IPS DF 6.9 (cell line): ENCODE measurements around the gene PRRX2.

Experiments used
- DNase-seq: peaks from one replicate; pipeline ENCODE4 v3.0.0-alpha.2; 2013; ENCODE audit warnings: low read depth, low spot score
- H3K27ac ChIP-seq: one replicate; pipeline ENCODE4 v1.5.1; 2013; ENCODE audit warnings: low read length, control low read depth
- H3K27me3 ChIP-seq: 2 replicates; pipeline ENCODE4 v1.6.1; 2013; ENCODE audit warnings: mild to moderate bottlenecking, low read length; ENCODE audit not compliant: control insufficient read depth, insufficient read depth
- H3K36me3 ChIP-seq: 2 replicates; pipeline ENCODE4 v1.6.1; 2013; ENCODE audit warnings: low read length; ENCODE audit not compliant: control insufficient read depth, insufficient read depth
- H3K4me1 ChIP-seq: 2 replicates; pipeline ENCODE4 v1.6.1; 2013; ENCODE audit warnings: low read length; ENCODE audit not compliant: control insufficient read depth, insufficient read depth
- H3K4me3 ChIP-seq: 2 replicates; pipeline ENCODE4 v1.5.1; 2013; ENCODE audit warnings: mild to moderate bottlenecking, low read length
- H3K9me3 ChIP-seq: 2 replicates; pipeline ENCODE4 v1.6.1; 2013; ENCODE audit warnings: low read length, inconsistent platforms; ENCODE audit not compliant: control insufficient read depth, insufficient read depth
- WGBS: extraction: QIAGEN DNeasy Blood & Tissue Kit; methylation state at CpG from one replicate; pipeline ENCODE4 v1.1.7; 2013; ENCODE audit warnings: mixed read lengths, missing lambda C conversion rate; ENCODE audit not compliant: insufficient read length, insufficient coverage; 5-methylcytosine and 5-hydroxymethylcytosine counted together

Gene PRRX2

DNA sequence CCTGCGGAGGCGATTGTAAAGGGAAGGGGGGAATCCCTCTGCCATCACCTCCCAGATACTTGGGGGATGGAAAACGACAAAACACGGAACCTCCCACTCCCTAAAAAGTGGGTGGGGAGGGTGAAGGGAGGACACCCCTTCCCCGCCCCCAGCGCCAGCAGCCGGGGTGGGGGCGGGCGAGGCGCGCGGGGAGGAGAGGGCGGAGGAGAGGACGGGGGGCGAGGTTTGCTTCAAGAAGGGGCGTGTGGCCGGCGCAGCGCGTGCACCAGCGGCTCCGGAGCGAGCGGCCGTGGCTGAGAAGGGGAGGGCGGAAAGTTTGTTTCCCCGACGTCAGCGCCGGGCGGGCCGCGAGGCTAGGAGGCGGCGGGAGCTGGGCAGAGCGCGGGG lies at the start of gene PRRX2:
Gene PRRX2, plus strand, starts transcription at position 259 of the 387 bp plus-strand sequence. CDS start 221 bp downstream, outside the sequence.
- Histone ChIP-seq H3K4me3 (peak within 1 kb of the TSS; percentile 52; the same call in 1 of the 2 replicates), H3K9me3 (no peaks in the 10 kb centered on the region), H3K27me3 (peaks cover 4% of the 10 kb centered on the region; the same call in 1 of the 2 replicates), H3K36me3 (no peaks in the 10 kb centered on the region), H3K4me1 (peaks cover 2% of the 10 kb centered on the region), H3K27ac (no peak within 1 kb of the TSS)
- DNase-seq = no peak
- no CpG with 5 or more reads among the region's 37 CpGs for WGBS

DNA sequence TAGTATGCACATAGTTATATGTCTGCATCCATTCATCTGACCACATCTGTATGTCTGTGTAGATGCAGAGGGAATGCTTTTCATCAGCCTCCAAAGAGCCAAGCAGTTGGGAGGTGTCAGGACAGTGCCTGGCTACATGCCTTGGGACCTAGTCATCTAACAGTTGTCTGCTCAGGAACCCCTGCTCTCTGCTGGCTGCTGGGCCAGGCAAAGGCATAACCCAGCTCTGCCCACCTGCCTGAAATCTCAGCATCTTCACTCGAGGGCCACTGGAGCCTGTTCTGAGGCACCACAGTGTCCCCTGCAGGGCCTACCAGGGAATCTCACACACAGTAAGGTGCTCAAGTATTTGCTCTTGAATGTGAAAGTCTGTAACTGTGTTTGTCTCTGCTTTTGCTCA lies 48.3 kb upstream of the PRRX2 start:
- Histone ChIP-seq H3K9me3 (no peaks in the 10 kb centered on the region), H3K27me3 (peaks cover 12% of the 10 kb centered on the region), H3K27ac (no peak overlapping the region), H3K36me3 (no peaks in the 10 kb centered on the region), H3K4me3 (no peak overlapping the region), H3K4me1 (peaks cover 2% of the 10 kb centered on the region; the same call in 1 of the 2 replicates)
- no CpG with 5 or more reads among the region's 1 CpG for WGBS
- no peak for DNase-seq

DNA sequence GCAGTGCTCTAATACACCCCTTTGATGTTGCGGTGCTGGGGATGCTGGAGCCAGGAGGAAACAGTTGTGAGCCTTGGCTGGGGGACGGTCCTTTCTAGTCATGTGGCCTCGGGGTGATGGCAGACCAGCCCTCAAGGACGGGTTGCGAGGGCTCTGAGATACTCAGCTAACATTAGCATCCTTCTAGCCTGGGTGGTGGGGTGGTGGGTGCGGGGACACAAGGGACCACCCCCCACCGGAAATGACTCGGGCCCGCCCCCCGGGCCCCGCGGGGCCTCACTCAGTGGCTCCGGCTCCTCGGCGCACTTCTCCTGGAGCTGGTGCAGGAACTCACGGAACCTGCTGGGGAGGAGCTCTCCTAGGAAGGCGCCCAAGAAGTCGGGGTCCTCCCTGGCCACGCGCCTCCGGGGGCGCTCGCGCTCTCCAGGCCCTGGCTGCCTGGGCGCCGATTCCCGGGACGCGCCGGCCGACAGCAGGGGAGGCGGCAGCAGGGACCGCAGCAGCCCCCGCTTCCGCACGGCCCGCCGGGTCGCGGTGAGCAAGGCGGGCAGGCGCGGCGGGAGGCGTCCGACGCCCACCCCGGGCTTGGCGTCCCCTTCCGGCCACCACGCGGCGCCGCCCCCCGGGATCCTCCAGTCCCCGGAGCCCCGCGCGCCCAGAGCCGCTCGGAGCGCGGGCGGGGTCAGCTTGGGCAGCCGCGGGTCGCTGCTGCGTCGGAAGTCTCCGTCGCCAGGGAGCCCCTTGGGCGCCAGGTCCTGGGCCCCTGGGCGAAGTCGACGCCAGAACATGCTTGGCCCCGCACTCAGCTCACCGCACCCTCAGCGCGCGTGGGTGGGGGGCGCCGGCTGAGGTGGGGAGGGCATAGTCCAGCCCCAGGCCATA lies 45.4 kb upstream of the PRRX2 start:
- peak overlapping the region; percentile 55; the same call in 1 of the 2 replicates for H3K4me3 ChIP-seq
- no peak for DNase-seq
- H3K36me3 ChIP-seq = no peaks in the 10 kb centered on the region
- WGBS = no CpG with 5 or more reads among the region's 82 CpGs
- no peaks in the 10 kb centered on the region for H3K9me3 ChIP-seq
- no peak overlapping the region for H3K27ac ChIP-seq
- peaks cover 2% of the 10 kb centered on the region; the same call in 1 of the 2 replicates for H3K4me1 ChIP-seq
- peaks cover 12% of the 10 kb centered on the region for H3K27me3 ChIP-seq

DNA sequence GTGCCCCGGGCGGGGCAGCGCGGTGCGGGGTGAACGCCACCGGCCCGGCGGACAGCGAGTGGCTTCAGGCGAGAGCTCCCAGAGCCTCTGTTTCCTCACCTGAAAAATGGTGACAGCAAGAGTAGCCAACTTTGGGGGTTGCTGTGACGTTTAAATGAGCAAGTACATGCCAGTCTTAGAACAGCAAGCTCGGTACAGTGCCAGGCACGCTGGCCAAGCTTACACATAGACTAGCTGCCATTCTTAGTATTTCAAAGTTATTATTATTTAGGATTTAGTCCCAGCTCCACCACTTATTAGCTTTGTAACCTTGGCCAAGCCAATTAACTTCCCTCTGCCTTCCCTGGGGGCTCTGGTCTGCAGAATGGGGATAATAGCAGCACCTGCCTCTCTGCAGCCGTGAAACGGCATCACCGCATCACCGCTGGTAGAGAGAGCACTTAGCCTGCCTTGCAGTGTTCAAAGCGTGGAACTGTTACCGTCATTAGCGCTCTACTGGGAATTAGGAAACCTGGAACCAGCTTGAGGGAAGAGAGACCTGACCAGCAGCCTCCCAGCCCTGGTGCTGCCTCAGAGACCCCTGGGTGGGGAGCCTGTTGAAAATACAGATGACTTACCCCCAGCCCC lies 44.7 kb upstream of the PRRX2 start, which contains the start of gene C9orf50:
Gene C9orf50, minus strand, starts transcription at position 433 of the 627 bp plus-strand sequence. CDS start 527 bp downstream, outside the sequence.
- no peaks in the 10 kb centered on the region for H3K9me3 ChIP-seq
- H3K4me3 ChIP-seq = peak within 1 kb of the TSS; percentile 55; the same call in 1 of the 2 replicates
- WGBS = no CpG with 5 or more reads among the region's 21 CpGs
- no peak for DNase-seq
- no peak within 1 kb of the TSS for H3K27ac ChIP-seq
- H3K27me3 ChIP-seq = peaks cover 12% of the 10 kb centered on the region
- peaks cover 2% of the 10 kb centered on the region; the same call in 1 of the 2 replicates for H3K4me1 ChIP-seq
- no peaks in the 10 kb centered on the region for H3K36me3 ChIP-seq

DNA sequence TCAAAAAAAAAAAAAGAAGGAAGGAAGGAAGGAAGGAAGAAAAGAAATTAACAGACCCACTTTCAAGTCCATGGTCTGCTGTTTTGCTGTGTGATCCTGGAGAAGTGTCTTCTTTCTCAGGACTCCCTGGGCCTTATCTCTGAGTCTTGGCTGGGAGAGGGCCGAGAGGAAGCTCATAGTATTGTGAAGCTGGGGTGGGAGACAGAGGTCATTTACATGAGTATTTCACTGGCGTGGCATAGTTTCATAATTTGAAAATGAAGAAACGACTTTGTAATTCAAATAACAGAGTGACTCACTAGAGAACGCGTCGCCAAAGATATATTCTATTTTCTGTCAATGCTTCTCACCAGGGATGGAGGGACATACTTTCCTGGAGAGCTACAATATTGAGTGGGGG lies 42.1 kb upstream of the PRRX2 start:
- Histone ChIP-seq H3K4me1 (peaks cover 3% of the 10 kb centered on the region), H3K27ac (no peak overlapping the region), H3K4me3 (no peak overlapping the region), H3K27me3 (peaks cover 12% of the 10 kb centered on the region), H3K9me3 (no peaks in the 10 kb centered on the region), H3K36me3 (peaks cover 6% of the 10 kb centered on the region; the same call in 1 of the 2 replicates)
- WGBS = no CpG with 5 or more reads among the region's 6 CpGs
- no peak for DNase-seq

DNA sequence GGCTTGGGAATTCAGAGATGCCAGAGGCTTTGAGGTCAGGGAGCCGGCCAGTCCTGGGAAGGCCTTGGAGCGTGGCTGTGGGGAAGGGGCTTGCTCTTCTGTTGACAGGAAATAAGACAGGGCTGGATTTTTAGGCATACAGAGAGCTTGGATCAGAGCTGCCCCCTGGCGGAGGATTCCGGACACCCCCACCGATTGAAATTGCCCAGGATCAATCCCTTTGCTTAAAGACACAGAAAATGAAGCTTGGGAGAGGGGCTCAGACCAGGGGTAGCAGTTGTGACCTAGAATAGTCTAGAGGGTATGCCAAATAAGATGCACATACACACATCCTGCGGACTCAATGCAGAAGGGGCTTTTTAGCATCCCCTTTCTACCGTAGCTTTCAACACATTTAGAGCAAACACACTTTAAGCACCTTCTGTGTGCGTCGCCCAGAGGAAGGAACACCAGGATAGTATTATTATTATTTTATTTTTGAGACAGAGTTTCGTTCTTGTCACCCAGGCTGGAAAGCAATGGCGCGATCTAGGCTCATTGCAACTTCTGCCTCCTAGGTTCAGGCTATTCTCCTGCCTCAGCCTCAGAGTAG lies 41.2 kb upstream of the PRRX2 start:
- no peak overlapping the region for H3K4me3 ChIP-seq
- DNase-seq = no peak
- WGBS = no CpG with 5 or more reads among the region's 12 CpGs

DNA sequence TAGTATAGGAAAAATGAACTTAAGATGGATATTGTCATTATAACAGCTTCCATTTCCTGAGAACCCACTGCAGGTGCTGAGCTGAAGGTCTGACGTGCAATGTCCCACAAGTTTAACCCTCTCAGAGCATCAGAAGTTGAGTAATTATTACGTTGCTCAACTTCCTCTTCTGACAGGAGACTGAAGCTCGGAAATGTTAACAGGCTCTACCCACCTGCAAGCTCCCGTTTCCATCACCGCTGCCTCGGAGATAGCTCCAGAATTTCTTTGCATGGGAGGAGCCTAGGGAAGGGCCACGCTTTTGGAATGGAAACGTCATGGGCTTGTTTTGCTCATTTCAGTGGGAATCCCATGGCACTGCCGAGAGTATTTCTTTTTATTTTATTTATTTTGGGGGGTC lies 40.5 kb upstream of the PRRX2 start:
- Histone ChIP-seq H3K4me3 (no peak overlapping the region), H3K4me1 (peaks cover 3% of the 10 kb centered on the region; the same call in 1 of the 2 replicates), H3K27ac (no peak overlapping the region), H3K27me3 (peaks cover 10% of the 10 kb centered on the region), H3K9me3 (no peaks in the 10 kb centered on the region), H3K36me3 (peaks cover 6% of the 10 kb centered on the region; the same call in 1 of the 2 replicates)
- WGBS = no CpG with 5 or more reads among the region's 9 CpGs
- no peak for DNase-seq

More for the DNA sequence above, 41.2 kb upstream of the PRRX2 start:
- no peaks in the 10 kb centered on the region for H3K9me3 ChIP-seq
- no peak overlapping the region for H3K27ac ChIP-seq
- H3K27me3 ChIP-seq = peaks cover 12% of the 10 kb centered on the region
- H3K4me1 ChIP-seq = peaks cover 3% of the 10 kb centered on the region
- peaks cover 6% of the 10 kb centered on the region; the same call in 1 of the 2 replicates for H3K36me3 ChIP-seq

DNA sequence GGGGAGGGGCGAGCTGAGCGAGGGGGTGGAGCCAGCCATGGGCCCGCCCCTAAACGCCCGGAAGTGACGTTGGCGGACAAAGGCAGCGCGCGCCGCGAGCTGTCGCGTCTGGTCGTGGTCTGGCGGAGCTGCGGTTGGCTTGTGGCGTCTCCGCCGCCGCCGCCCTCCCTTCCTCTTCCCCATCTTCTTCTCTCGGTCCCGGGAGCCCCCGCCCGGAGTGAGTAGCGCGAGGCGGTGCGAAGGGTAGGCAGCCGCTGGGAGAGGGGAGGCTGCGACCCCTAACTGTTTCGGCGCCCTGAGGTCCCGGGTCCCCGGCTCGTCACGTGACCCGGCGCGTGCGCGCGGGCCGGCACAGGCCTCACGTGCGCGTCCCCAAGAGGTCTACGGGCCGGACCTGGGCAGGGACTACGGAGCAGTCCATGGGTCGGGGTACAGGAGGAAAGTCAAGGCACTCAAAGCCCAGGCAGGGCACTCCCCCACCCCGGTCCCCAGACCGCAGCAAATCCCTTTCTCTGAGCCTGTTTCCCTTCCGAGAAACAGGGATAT lies 39.3 kb upstream of the PRRX2 start, which contains the start of gene NTMT1:
Gene NTMT1, plus strand, starts transcription at position 85 of the 546 bp plus-strand sequence. CDS start 6,541 bp downstream, outside the sequence.
- no peaks in the 10 kb centered on the region for H3K9me3 ChIP-seq
- H3K4me3 ChIP-seq = peak within 1 kb of the TSS; percentile 84
- no peak for DNase-seq
- WGBS = no CpG with 5 or more reads among the region's 55 CpGs
- H3K27ac ChIP-seq = no peak within 1 kb of the TSS
- H3K36me3 ChIP-seq = peaks cover 6% of the 10 kb centered on the region
- H3K4me1 ChIP-seq = peaks cover 6% of the 10 kb centered on the region; the same call in 1 of the 2 replicates
- H3K27me3 ChIP-seq = peaks cover 2% of the 10 kb centered on the region; the same call in 1 of the 2 replicates

DNA sequence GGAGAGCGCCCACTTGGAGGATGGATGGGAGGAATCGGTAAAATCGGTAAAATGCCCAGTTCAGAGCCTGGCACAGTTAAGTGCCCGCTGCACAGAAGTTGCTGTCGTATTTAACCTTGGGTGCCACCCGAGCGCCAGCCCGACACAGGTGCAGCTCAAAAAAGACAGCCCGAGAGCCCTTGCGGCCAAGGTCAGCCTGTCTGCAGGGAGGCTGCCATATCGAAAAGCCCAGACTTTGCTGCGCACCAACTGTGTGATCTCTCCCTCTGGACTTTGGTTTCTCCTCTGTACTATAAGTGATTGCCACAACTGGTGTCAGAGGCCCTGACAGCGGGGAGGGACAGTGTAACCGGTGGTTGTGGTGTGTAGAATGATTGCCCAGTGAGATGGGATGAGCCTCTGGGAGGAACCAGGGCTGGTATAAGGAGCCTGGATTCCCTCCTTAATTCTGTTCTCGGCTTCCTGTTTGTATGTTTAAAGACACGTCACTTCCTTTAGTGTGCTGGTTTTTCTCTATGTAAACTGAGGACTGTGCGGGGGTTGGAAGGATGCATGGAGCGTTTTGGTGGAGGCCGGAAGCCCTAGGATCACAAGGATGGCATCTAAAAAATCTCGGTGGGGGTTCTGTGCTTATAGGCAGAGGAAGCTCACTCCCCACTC lies 38.7 kb upstream of the PRRX2 start:
- no peaks in the 10 kb centered on the region for H3K9me3 ChIP-seq
- peak overlapping the region; percentile 84 for H3K4me3 ChIP-seq
- H3K4me1 ChIP-seq = peaks cover 6% of the 10 kb centered on the region; the same call in 1 of the 2 replicates
- no peak overlapping the region for H3K27ac ChIP-seq
- peaks cover 6% of the 10 kb centered on the region for H3K36me3 ChIP-seq
- WGBS = no CpG with 5 or more reads among the region's 20 CpGs
- no peak for DNase-seq
- no peaks in the 10 kb centered on the region for H3K27me3 ChIP-seq
